HG03439 (cell line): ENCODE measurements around the gene IL3RA.
"Not testable (repeated sequence)": the region's sequence is repeated elsewhere in the genome, so short reads cannot be mapped to it uniquely, and the experiment has no call there.

Experiments used
- ATAC-seq: cut with Tn5 transposase; IDR thresholded peaks from one replicate; pipeline ENCODE4 v1.9.1; 2021; ENCODE audit warnings: mild to moderate bottlenecking, moderate library complexity; ENCODE audit not compliant: unreplicated experiment

The IL3RA gene

GRCh38 chrX:1397441-1398270 is 61.1 kb downstream of the IL3RA start:
- ATAC-seq, result no peak

- no peak for ATAC-seq
These were observed 62.1 kb downstream of the IL3RA start for GRCh38 chrX:1398431-1399340.

- ATAC-seq, result no peak
These were observed 63.5 kb downstream of the IL3RA start for GRCh38 chrX:1400049-1400448.

GRCh38 chrX:1400742-1401471 is 64.3 kb downstream of the IL3RA start:
- ATAC-seq, result no peak

GRCh38 chrX:1401611-1402430 is 65.2 kb downstream of the IL3RA start:
- no peak for ATAC-seq

- no peak for ATAC-seq
These were observed 66.6 kb downstream of the IL3RA start for GRCh38 chrX:1403228-1403627.

GRCh38 chrX:1403867-1404266 is 67.3 kb downstream of the IL3RA start:
- not testable (repeated sequence) for ATAC-seq

GRCh38 chrX:1405769-1406168 is 69.2 kb downstream of the IL3RA start:
- ATAC-seq, result not testable (repeated sequence)

GRCh38 chrX:1407035-1407434 is 70.5 kb downstream of the IL3RA start:
- ATAC-seq, result no peak

GRCh38 chrX:1411326-1411725 is 74.7 kb downstream of the IL3RA start:
- ATAC-seq, result no peak

- no peak for ATAC-seq
These were observed 76.1 kb downstream of the IL3RA start for GRCh38 chrX:1412551-1413161.

- ATAC-seq, result no peak
These were observed 79.8 kb downstream of the IL3RA start for GRCh38 chrX:1416327-1416784.

- no peak for ATAC-seq
These were observed 80.6 kb downstream of the IL3RA start for GRCh38 chrX:1416965-1417760.

- ATAC-seq, result no peak
These were observed 81.6 kb downstream of the IL3RA start for GRCh38 chrX:1417921-1418771.

GRCh38 chrX:1418901-1419544 is 82.4 kb downstream of the IL3RA start:
- ATAC-seq, result no peak

GRCh38 chrX:1419545-1420355 is 83.2 kb downstream of the IL3RA start:
- no peak for ATAC-seq

GRCh38 chrX:1420371-1420770 is 83.8 kb downstream of the IL3RA start:
- ATAC-seq, result no peak
